ENCODE data around the gene HDLBP. TPM values are rescaled to one million over a fixed set of nuclear protein-coding genes. Genes with fewer than 3 reads are reported as not detected.

HDLBP gene
- total RNA-seq, 1 donor = 929 TPM

DNA sequence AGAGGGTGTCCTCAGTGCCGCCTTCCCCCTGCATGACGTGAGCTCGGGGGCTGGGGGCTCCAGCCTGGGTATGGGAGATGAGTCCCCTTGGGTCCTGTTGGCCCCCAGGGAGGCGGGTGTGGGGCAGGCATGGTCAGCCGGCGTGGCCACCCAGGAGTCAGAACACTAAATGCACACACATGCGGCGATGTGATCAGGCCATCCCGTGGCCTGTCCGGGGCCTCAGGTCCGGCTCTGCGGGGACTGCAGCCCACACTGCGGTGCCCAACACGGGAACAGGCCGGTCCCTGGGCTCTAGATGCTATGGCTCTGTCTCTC, 113.2 kb downstream of the HDLBP start:
- no peak for TF ChIP-seq CTCF (IDR thresholded peaks at IDR 0.05; ENCODE audit: insufficient read depth, low read length)
- no peak for DNase-seq (ENCODE audit: low read depth)
- H3K4me3 ChIP-seq (ENCODE audit: low read depth, low read length) = no peak overlapping the region

DNA sequence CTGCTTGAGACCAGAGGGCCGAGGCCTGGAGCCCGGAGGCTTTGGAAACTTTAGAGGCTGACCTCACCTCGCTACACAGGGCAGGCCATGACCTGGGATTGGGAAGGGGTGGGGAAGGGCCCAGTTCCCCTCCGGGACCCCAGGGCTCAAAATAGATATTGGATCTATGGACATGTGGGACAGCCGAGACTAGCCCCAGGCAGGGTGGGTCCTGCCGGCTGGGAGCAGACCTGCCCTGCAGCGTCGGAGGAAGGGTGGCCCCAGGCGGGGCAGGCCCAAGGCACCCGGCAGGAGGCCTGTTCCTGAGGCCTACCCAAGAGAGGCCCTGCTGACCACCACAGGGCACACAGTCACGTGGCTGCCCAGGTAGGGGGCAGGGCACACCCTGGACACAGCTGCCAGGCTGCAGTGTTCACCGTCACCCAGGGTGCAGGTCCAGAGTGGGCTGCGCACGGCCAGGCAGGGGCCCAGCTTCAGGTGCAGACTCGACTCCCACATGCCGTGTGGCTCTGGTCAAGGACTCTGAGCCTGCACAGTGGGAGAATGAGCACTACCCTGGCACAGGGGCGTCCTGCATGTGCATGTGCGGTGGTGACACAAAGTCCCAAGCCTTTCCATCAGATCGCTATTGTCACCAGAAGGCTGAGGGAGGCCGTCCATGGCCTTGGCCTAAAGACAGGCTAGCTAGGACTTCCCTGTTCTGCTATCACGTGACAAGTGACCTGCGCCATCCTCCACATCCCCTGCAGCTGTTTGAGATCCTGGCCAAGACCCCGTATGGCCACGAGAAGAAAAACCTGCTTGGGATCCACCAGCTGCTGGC, 113.8 kb downstream of the HDLBP start:
- no peak for DNase-seq (ENCODE audit: low read depth)
- TF ChIP-seq CTCF (IDR thresholded peaks at IDR 0.05; ENCODE audit: insufficient read depth, low read length) = no peak
- no peak overlapping the region for H3K4me3 ChIP-seq (ENCODE audit: low read depth, low read length)

DNA sequence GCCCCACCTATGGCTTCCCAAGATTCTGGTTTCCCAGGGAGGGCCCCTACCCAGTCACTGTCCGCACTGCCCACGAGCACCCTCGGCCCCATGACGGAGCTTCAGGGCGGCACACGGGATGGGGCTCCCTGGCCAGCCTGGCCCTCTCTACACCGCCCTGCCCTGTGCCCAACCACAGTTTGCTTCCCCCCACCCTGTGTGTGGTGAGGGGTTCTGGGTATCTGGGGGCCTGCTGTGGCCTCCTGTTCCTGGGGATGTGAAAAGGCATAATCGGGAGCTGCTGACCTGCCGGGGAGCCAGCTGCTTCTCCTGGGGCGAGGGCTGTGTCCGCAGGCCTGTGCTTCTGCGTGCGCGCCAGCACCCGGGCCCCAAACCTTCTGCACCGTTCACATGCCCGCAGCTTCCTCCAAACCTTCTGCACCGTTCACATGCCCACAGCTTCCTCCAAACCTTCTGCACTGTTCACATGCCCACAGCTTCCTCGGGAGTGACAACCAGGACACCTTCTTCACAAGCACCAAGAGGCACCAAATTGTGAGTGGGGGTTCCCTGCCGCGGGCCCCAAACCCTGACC, 114.6 kb downstream of the HDLBP start:
- H3K4me3 ChIP-seq (ENCODE audit: low read depth, low read length) = no peak overlapping the region
- no peak for DNase-seq (ENCODE audit: low read depth)
- TF ChIP-seq CTCF (IDR thresholded peaks at IDR 0.05; ENCODE audit: insufficient read depth, low read length) = no peak

- no peak overlapping the region for H3K4me3 ChIP-seq (ENCODE audit: low read depth, low read length)
- DNase-seq (ENCODE audit: low read depth) = no peak
- TF ChIP-seq CTCF (IDR thresholded peaks at IDR 0.05; ENCODE audit: insufficient read depth, low read length) = no peak
These were observed 115.3 kb downstream of the HDLBP start for GRCh38 chr2:241199897-241200821.

GRCh38 chr2:241199286-241199685, 116.2 kb downstream of the HDLBP start:
- no peak for TF ChIP-seq CTCF (IDR thresholded peaks at IDR 0.05; ENCODE audit: insufficient read depth, low read length)
- no peak for DNase-seq (ENCODE audit: low read depth)
- H3K4me3 ChIP-seq (ENCODE audit: low read depth, low read length) = no peak overlapping the region

- no peak for TF ChIP-seq CTCF (IDR thresholded peaks at IDR 0.05; ENCODE audit: insufficient read depth, low read length)
- DNase-seq (ENCODE audit: low read depth) = no peak
- no peak overlapping the region for H3K4me3 ChIP-seq (ENCODE audit: low read depth, low read length)
These were observed 116.8 kb downstream of the HDLBP start for GRCh38 chr2:241198381-241199279.

Data from fibroblast of the aortic adventitia (primary cell).